ENCODE measurements around the gene UBE2E2.

The UBE2E2 gene

GRCh38 chr3:23402728-23403492 is 199.8 kb downstream of the UBE2E2 start:
- H3K4me3 ChIP-seq (ENCODE audit: low read depth, low read length) = no peak overlapping the region
- TF ChIP-seq, protein P1, sequence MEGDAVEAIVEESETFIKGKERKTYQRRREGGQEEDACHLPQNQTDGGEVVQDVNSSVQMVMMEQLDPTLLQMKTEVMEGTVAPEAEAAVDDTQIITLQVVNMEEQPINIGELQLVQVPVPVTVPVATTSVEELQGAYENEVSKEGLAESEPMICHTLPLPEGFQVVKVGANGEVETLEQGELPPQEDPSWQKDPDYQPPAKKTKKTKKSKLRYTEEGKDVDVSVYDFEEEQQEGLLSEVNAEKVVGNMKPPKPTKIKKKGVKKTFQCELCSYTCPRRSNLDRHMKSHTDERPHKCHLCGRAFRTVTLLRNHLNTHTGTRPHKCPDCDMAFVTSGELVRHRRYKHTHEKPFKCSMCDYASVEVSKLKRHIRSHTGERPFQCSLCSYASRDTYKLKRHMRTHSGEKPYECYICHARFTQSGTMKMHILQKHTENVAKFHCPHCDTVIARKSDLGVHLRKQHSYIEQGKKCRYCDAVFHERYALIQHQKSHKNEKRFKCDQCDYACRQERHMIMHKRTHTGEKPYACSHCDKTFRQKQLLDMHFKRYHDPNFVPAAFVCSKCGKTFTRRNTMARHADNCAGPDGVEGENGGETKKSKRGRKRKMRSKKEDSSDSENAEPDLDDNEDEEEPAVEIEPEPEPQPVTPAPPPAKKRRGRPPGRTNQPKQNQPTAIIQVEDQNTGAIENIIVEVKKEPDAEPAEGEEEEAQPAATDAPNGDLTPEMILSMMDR (IDR thresholded peaks at IDR 0.05; ENCODE audit: low read depth, low read length, missing control alignments) = no peak
- no peak for DNase-seq (ENCODE audit: low read depth)

DNA sequence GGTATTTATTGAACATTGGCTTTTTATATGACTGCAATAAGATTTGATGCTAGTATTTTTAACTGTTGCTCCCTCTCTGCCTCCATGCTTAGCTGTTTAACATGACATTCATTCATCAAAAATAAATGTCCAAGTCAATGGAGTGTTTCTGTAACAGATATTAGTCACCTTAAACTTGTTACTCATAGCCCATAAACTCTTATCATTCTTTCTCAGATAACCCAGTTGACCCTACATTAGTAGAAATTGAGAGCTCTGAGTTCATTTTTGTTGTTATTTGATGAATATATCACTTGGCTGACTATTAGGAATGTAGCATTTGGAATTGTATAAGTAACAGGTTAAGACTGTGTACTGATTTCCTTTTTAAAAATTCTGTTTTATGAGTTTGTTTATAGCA is 201.1 kb downstream of the UBE2E2 start:
- H3K4me3 ChIP-seq (ENCODE audit: low read depth, low read length) = no peak overlapping the region
- TF ChIP-seq, protein P1 (IDR thresholded peaks at IDR 0.05; ENCODE audit: low read depth, low read length, missing control alignments) = no peak
- DNase-seq (ENCODE audit: low read depth) = no peak

DNA sequence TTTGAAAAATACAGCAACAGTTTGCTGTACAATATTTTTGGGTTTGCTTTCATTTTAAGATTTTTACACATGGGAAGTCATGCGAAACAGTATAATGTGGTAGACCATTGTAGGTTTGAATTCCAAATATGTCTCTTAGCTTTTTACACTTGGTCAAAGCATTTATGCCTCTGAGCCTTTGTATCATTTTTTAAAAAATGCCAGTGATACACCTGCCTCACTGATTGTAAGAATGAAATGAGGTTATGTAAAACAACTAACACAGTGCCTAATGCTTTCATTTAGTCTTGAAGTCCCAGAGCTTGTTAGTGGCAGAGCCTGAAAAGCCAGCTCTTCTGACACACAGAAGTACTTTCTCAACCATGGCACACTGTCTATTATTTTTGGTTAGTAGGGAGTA is 202.0 kb downstream of the UBE2E2 start:
- TF ChIP-seq, protein P1 (IDR thresholded peaks at IDR 0.05; ENCODE audit: low read depth, low read length, missing control alignments) = no peak

GRCh38 chr3:23406601-23407000 is 203.5 kb downstream of the UBE2E2 start:
- no peak for DNase-seq (ENCODE audit: low read depth)
- no peak overlapping the region for H3K4me3 ChIP-seq (ENCODE audit: low read depth, low read length)
- TF ChIP-seq, protein P1 (IDR thresholded peaks at IDR 0.05; ENCODE audit: low read depth, low read length, missing control alignments) = no peak

More for the DNA sequence above, 202.0 kb downstream of the UBE2E2 start:
- no peak for DNase-seq (ENCODE audit: low read depth)
- H3K4me3 ChIP-seq (ENCODE audit: low read depth, low read length) = no peak overlapping the region

- H3K4me3 ChIP-seq (ENCODE audit: low read depth, low read length) = no peak overlapping the region
- no peak for DNase-seq (ENCODE audit: low read depth)
- TF ChIP-seq, protein P1 (IDR thresholded peaks at IDR 0.05; ENCODE audit: low read depth, low read length, missing control alignments) = no peak
Measured at GRCh38 chr3:23418026-23418425, 214.9 kb downstream of the UBE2E2 start.

DNA sequence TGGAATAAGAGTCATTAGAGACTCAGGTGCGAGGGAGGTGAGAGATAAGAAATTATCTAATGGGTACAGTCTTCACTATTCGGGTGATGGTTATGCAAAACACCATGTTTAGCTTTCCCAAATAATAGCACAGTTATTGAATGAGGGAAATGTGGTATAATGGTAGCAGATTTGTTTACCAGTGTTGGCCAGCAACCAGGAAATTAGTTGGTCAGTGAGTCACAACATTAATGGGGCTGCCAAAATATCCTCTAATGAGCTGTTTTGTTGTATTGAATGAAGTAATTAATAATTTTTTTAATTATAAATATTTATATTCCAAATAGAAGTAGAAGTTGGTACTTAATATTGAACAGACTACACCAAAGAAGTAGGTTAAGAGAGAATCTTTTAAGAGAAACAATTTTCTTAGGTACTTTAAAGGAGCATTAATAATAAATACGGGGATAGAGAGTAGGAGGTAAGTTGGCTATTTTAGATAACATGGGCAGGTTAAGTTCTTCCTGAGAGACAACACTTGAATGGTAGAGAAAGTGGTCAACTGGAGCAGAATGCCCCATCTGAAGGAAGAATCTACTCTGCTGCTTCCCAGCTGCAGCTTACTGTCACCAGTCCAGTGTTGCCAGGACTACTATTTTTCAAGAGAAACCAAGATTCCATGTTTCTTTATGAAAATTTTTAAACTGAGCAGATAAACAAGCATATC is 218.8 kb downstream of the UBE2E2 start:
- no peak overlapping the region for H3K4me3 ChIP-seq (ENCODE audit: low read depth, low read length)
- TF ChIP-seq, protein P1 (IDR thresholded peaks at IDR 0.05; ENCODE audit: low read depth, low read length, missing control alignments) = no peak
- DNase-seq (ENCODE audit: low read depth) = no peak
